Iris pigment epithelial cell (primary cell): ENCODE results near the gene AREL1.

Experiments
- DNase-seq: peaks from one replicate; pipeline ENCODE4 v3.0.0-alpha.2; 2011; ENCODE audit warnings: low read depth

The AREL1 gene

GRCh38 chr14:74611650-74612349 lies 101.1 kb downstream of the AREL1 start, which contains the start of gene LTBP2:
LTBP2 (minus strand) TSS chr14:74612237; CDS start chr14:74611944, 293 bp downstream.
- peak; percentile 60 for DNase-seq
